K562 (cell line): ENCODE results near the gene ZSCAN22. TPM values are rescaled to one million over a fixed set of nuclear protein-coding genes. Genes with fewer than 3 reads are reported as not detected.
A peak's percentile ranks its signal among the peaks of the same experiment; 100 is the strongest.

ENCODE experiments used
- ATF3 ChIP-seq, 2 experiments: fragments of 450-650 bp in 1 of 2; sonication (generic) in 1 of 2; formaldehyde crosslinking in 1 of 2; IDR thresholded peaks in 1 of 2; conservative IDR thresholded peaks in 1 of 2; 2 replicates each; pipeline versions ENCODE4 v1.6.1 to v1.8.1; 2016 to 2023; ENCODE audit warnings: mild to moderate bottlenecking in 2 of 2, moderate library complexity in 2 of 2, inconsistent platforms in 1 of 2, missing genetic modification reagents in 1 of 2
- BRF2 ChIP-seq: IDR thresholded peaks from 3 replicates; pipeline ENCODE4 v1.6.1; 2011; ENCODE audit warnings: borderline replicate concordance, mild to moderate bottlenecking; ENCODE audit not compliant: insufficient read length, insufficient read depth
- CEBPG ChIP-seq, 3 experiments: fragments of 200-800 bp in 1 of 3; sonication (Bioruptor generic) in 1 of 3; sonication (generic) in 1 of 3; formaldehyde crosslinking in 1 of 3; IDR thresholded peaks in 2 of 3; conservative IDR thresholded peaks in 1 of 3; 2 replicates each; pipeline versions ENCODE4 v1.6.1 to v1.8.0; 2016 to 2022; ENCODE audit warnings: missing compliant biosample characterization in 2 of 3, missing genetic modification characterization in 2 of 3, mild to moderate bottlenecking in 1 of 3, missing genetic modification reagents in 1 of 3
- E2F4 ChIP-seq: sonication (generic); formaldehyde crosslinking; IDR thresholded peaks from 2 replicates; pipeline ENCODE4 v1.8.0; 2022; ENCODE audit warnings: mild to moderate bottlenecking, low read depth, missing genetic modification reagents
- E4F1 ChIP-seq: fragments of 250-450 bp; sonication (Bioruptor Pico); IDR thresholded peaks from 2 replicates; pipeline ENCODE4 v1.5.0; 2021; ENCODE audit warnings: mild to moderate bottlenecking, borderline replicate concordance
- GTF2F1 ChIP-seq: IDR thresholded peaks from 2 replicates; pipeline ENCODE4 v1.6.1; 2011; ENCODE audit warnings: low read depth, low read length, improper control_type of control experiment
- HNRNPK ChIP-seq: fragments of 200-400 bp; formaldehyde crosslinking; IDR thresholded peaks from one replicate; pipeline ENCODE4 v1.6.1; 2018; ENCODE audit warnings: mild to moderate bottlenecking, low read depth, low read length; ENCODE audit not compliant: poor library complexity, severe bottlenecking
- NFATC3 ChIP-seq: fragments of 450-650 bp; IDR thresholded peaks from 2 replicates; pipeline ENCODE4 v1.6.1; 2017; ENCODE audit warnings: mild to moderate bottlenecking
- PATZ1 ChIP-seq: fragments of 250-450 bp; sonication (Bioruptor Pico); IDR thresholded peaks from 2 replicates; pipeline ENCODE4 v1.5.0; 2020; ENCODE audit warnings: mild to moderate bottlenecking, borderline replicate concordance
- SRF ChIP-seq, 2 experiments: fragments of 250-450, 450-650 bp in 1 of 2; sonication (Bioruptor Pico) in 1 of 2; sonication (generic) in 1 of 2; formaldehyde crosslinking; IDR thresholded peaks; 2 replicates each; pipeline versions ENCODE4 v1.5.0 to v1.5.1; 2020 to 2022; ENCODE audit warnings: mild to moderate bottlenecking in 1 of 2, missing genetic modification reagents in 1 of 2
- TAL1 ChIP-seq: fragments of 450-650 bp; IDR thresholded peaks from 2 replicates; pipeline ENCODE4 v1.6.1; 2016; ENCODE audit warnings: mild to moderate bottlenecking
- TBL1XR1 ChIP-seq, 2 experiments: IDR thresholded peaks; 2 replicates each; pipeline ENCODE4 v1.6.1; 2012; ENCODE audit warnings: improper control_type of control experiment in 2 of 2, low read length in 2 of 2, mild to moderate bottlenecking in 1 of 2
- THAP12 ChIP-seq: fragments of 250-450 bp; sonication (Bioruptor Pico); IDR thresholded peaks from 2 replicates; pipeline ENCODE4 v1.9.0; 2021; ENCODE audit warnings: mild to moderate bottlenecking, inconsistent platforms
- ZEB2 ChIP-seq: fragments of 450-650 bp; IDR thresholded peaks from 2 replicates; pipeline ENCODE4 v1.6.1; 2016
- ZNF12 ChIP-seq: sonication (generic); formaldehyde crosslinking; IDR thresholded peaks from 2 replicates; pipeline ENCODE4 v1.4.0; 2020; ENCODE audit warnings: mild to moderate bottlenecking, missing genetic modification reagents
- polyA plus RNA-seq, 8 experiments: library from polyadenylated mRNA; depleted of rRNA in 4 of 8; stranded (reverse) in 5 of 8; unstranded in 3 of 8; fragments of >200 nt; fragmentation: Nextera tagmentation in 2 of 8; fragmentation: Illumina TruSeq in 1 of 8; extraction: Ambion mirVana in 2 of 8; extraction: Trizol in 1 of 8; gene quantifications; 2 replicates each; pipeline versions ENCODE4 v1.2.1 to v1.2.3, GENCODE V29; 2011 to 2014; ENCODE audit warnings: inconsistent platforms in 1 of 8, missing spikeins in 1 of 8
- total RNA-seq, 7 experiments: library from RNA; depleted of rRNA in 6 of 7; stranded (reverse); fragments of >200 nt in 6 of 7; fragmentation: Illumina TruSeq in 2 of 7; extraction: Trizol in 2 of 7; gene quantifications; 2 replicates each; pipeline versions ENCODE4 v1.2.1 to v1.2.3, GENCODE V29; 2011 to 2021; ENCODE audit warnings: low replicate concordance in 1 of 7

ZSCAN22 gene
- total and polyA plus RNA-seq, 9 of the 15 experiments (the other 6 are each of a cell fraction or from before 2014, with no cell fraction given) = 0.98 to 5.3 (median 3.0) TPM

GRCh38 chr19:58304255-58304654, 22.5 kb upstream of the ZSCAN22 start (continued):
- TF ChIP-seq BRF2 (no peak), NFATC3 (no peak), TAL1 (peak; percentile 21; the same call in 1 of the 2 replicates), PATZ1 (CRISPR knock-in tag) (no peak), E2F4 (CRISPR knock-in tag) (no peak), CEBPG (CRISPR knock-in tag; IDR thresholded peaks at IDR 0.05) (no peak), CEBPG (tag; conservative IDR thresholded peaks at IDR 0.05 in 1 of 2, IDR thresholded peaks at IDR 0.05 in 1 of 2) (peak in 1 of 2 experiments; percentile 63; a peak in 2 of 4 replicates), GTF2F1 (no peak), E4F1 (CRISPR knock-in tag) (no peak), ATF3 (IDR thresholded peaks at IDR 0.05) (0 out of 2 replicates have a peak, but pooled peaks have one; percentile 19), ATF3 (CRISPR knock-in tag; conservative IDR thresholded peaks at IDR 0.05) (no peak), TBL1XR1 (IDR thresholded peaks at IDR 0.05; ENCODE audit: low read length in 2 of 2) (no peak), ZEB2 (peak; percentile 39; the same call in 1 of the 2 replicates), HNRNPK (no peak), THAP12 (CRISPR knock-in tag) (no peak), SRF (CRISPR knock-in tag; IDR thresholded peaks at IDR 0.05) (no peak), ZNF12 (CRISPR knock-in tag) (no peak)
